OCI-LY3 (cell line): Measurements from ENCODE around the gene TPH2.

Source experiments
- H2AFZ ChIP-seq: fragments of 200-600, 300-600 bp; shearing (Covaris generic); 2 replicates; pipeline ENCODE4 v1.6.0; 2014; ENCODE audit warnings: antibody characterized with exemption, low read depth, low read length
- H3K27ac ChIP-seq: fragments of 200-600, 300-600 bp; sonication (generic); 2 replicates; pipeline ENCODE4 v1.5.1; 2014; ENCODE audit warnings: mild to moderate bottlenecking, low read length, moderate library complexity, mixed read lengths
- H3K27me3 ChIP-seq: fragments of 200-600, 300-600 bp; sonication (generic); 2 replicates; pipeline ENCODE4 v1.6.1; 2014; ENCODE audit warnings: low read depth, low read length, mixed read lengths
- H3K36me3 ChIP-seq: fragments of 200-600, 300-600 bp; sonication (generic); replicated peaks from 2 replicates; pipeline ENCODE3; 2014; ENCODE audit warnings: low read depth, low read length, mixed read lengths
- H3K4me1 ChIP-seq: fragments of 300-600, 200-600 bp; sonication (generic); 2 replicates; pipeline ENCODE4 v1.6.1; 2014; ENCODE audit warnings: low read length, mixed read lengths
- H3K4me2 ChIP-seq: fragments of 200-600, 300-600 bp; sonication (generic); 2 replicates; pipeline ENCODE4 v1.6.1; 2014; ENCODE audit warnings: low read length, mixed read lengths
- H3K4me3 ChIP-seq: fragments of 300-600, 200-600 bp; sonication (generic); 2 replicates; pipeline ENCODE4 v1.5.1; 2014; ENCODE audit warnings: antibody characterized with exemption, mild to moderate bottlenecking, low read length, moderate library complexity
- H3K79me2 ChIP-seq: fragments of 300-600, 200-600 bp; shearing (Covaris generic); 2 replicates; pipeline ENCODE4 v1.6.1; 2014; ENCODE audit warnings: mild to moderate bottlenecking, low read length, mixed read lengths
- H3K9ac ChIP-seq: fragments of 300-600, 200-600 bp; shearing (Covaris generic); 2 replicates; pipeline ENCODE4 v1.6.0; 2014; ENCODE audit warnings: mild to moderate bottlenecking, low read length, moderate library complexity
- H3K9me3 ChIP-seq: fragments of 200-600, 300-600 bp; shearing (Covaris generic); 2 replicates; pipeline ENCODE4 v1.6.1; 2014; ENCODE audit warnings: low read length, mixed read lengths; ENCODE audit not compliant: insufficient read depth
- H4K20me1 ChIP-seq: fragments of 200-600, 300-600 bp; sonication (generic); 2 replicates; pipeline ENCODE4 v1.6.1; 2016; ENCODE audit warnings: low read length, mixed read lengths; ENCODE audit not compliant: insufficient read depth
- EZH2phosphoT487 ChIP-seq: fragments of 200-600 bp; shearing (Covaris generic); IDR thresholded peaks from 2 replicates; pipeline ENCODE4 v1.6.1; 2018; ENCODE audit warnings: antibody characterized with exemption, mixed run types, low read depth
- TF ChIP-seq, protein P1 (sequence below): fragments of 200-600, 300-600 bp; sonication (generic); IDR thresholded peaks from 2 replicates; pipeline ENCODE4 v1.5.1; 2014; ENCODE audit warnings: antibody characterized with exemption, low read length, low read depth

TPH2 gene

DNA sequence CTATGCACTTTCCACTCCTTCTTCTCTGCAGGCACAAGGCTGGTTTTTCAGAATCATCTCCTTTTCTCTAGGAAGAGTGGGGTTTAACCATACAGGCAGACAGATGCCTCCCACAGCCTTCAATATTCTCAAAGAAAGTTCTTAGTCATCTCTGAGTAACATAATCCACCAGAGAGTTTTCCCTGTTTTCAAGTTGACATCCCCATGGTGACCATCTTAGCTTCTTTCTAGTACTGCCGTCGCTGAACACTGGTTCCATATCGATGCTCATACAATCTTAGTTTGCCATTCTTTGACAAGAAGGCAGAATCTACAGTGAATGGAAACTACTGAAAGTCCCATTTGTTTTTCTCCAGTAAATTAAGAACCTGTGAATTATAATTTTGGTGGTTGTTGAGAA lies 28.6 kb downstream of the TPH2 start:
- no peak overlapping the region for H3K9ac ChIP-seq
- no peak overlapping the region for H3K4me2 ChIP-seq
- H2AFZ ChIP-seq, result no peak overlapping the region
- no peaks in the 10 kb centered on the region for H3K4me1 ChIP-seq
- no peaks in the 10 kb centered on the region for H3K79me2 ChIP-seq
- no peaks in the 10 kb centered on the region for H4K20me1 ChIP-seq
- no peak overlapping the region for H3K4me3 ChIP-seq
- no peaks in the 10 kb centered on the region for H3K36me3 ChIP-seq
- H3K9me3 ChIP-seq, result no peaks in the 10 kb centered on the region
- H3K27me3 ChIP-seq, result 0 out of 2 replicates have a peak, but pooled peaks cover 3% of the 10 kb centered on the region
- H3K27ac ChIP-seq, result no peak overlapping the region
- TF ChIP-seq, protein P1, sequence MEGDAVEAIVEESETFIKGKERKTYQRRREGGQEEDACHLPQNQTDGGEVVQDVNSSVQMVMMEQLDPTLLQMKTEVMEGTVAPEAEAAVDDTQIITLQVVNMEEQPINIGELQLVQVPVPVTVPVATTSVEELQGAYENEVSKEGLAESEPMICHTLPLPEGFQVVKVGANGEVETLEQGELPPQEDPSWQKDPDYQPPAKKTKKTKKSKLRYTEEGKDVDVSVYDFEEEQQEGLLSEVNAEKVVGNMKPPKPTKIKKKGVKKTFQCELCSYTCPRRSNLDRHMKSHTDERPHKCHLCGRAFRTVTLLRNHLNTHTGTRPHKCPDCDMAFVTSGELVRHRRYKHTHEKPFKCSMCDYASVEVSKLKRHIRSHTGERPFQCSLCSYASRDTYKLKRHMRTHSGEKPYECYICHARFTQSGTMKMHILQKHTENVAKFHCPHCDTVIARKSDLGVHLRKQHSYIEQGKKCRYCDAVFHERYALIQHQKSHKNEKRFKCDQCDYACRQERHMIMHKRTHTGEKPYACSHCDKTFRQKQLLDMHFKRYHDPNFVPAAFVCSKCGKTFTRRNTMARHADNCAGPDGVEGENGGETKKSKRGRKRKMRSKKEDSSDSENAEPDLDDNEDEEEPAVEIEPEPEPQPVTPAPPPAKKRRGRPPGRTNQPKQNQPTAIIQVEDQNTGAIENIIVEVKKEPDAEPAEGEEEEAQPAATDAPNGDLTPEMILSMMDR, result no peak
- no peak for TF ChIP-seq EZH2phosphoT487

DNA sequence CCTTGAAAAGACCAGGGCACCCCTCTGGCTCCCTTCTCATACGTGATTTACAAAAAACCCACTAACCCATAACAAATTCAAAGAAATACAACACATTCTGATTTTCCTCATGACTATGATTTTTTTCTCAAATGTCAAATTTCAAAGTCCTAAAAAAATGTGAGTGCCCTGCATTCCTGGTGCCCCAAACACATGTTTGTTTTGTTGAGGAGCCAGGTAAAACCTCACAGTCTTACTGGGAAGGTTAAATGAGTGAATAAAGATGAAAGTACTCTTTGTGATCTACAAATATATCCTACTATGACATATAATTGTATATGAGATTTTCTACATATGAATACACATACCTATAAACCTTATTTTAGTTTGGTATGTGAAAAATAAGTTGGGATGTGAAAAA lies 30.7 kb downstream of the TPH2 start:
- no peaks in the 10 kb centered on the region for H3K79me2 ChIP-seq
- H3K9me3 ChIP-seq, result no peaks in the 10 kb centered on the region
- TF ChIP-seq, protein P1, result no peak
- TF ChIP-seq EZH2phosphoT487, result no peak
- H3K4me1 ChIP-seq, result no peaks in the 10 kb centered on the region
- no peak overlapping the region for H3K9ac ChIP-seq
- H3K4me2 ChIP-seq, result no peak overlapping the region
- H3K36me3 ChIP-seq, result no peaks in the 10 kb centered on the region
- H3K27me3 ChIP-seq, result 0 out of 2 replicates have a peak, but pooled peaks cover 3% of the 10 kb centered on the region
- H2AFZ ChIP-seq, result no peak overlapping the region
- H3K4me3 ChIP-seq, result no peak overlapping the region
- H4K20me1 ChIP-seq, result no peaks in the 10 kb centered on the region
- H3K27ac ChIP-seq, result no peak overlapping the region

DNA sequence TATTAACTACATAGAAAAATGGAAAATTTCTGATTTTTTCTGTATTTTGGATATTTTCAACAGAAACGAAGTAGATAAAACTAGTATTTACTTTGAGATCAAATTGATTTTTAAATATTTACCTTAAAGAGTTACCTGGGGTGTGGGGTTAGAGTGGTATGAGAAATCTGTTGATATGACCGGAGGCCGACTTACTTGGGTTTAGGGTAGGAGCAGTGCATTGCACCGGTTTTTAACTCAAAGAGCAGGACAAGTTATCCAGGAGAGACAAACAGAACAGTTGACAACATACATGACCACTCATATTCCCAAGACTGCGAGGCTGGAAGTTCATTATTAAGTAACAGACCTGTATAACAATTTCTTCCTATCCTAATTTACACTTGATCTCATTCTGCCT lies 31.4 kb downstream of the TPH2 start:
- no peaks in the 10 kb centered on the region for H4K20me1 ChIP-seq
- no peaks in the 10 kb centered on the region for H3K9me3 ChIP-seq

DNA sequence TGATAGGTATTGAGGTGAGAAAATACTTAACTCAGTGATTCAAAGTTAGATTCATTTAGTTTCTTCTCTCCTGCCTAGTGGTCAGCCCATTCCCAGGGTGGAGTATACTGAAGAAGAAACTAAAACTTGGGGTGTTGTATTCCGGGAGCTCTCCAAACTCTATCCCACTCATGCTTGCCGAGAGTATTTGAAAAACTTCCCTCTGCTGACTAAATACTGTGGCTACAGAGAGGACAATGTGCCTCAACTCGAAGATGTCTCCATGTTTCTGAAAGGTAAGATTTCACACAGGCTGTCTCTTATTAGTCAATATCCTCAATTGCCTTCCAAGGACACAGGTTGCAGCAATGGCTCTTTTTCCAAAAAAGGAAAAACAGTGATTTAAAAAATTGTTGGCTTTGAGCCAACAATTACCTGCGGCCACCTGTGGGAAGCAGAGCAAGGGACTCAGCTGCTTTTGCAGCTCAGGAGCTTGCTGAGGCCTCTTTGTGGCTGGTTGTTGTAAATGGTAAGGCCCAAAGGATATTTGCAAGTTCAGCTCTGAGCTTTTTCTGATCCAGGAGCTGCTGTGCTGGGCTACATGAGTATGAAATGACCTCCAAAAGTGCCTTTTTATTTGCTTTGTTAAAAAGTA lies 33.9 kb downstream of the TPH2 start:
- Histone ChIP-seq H3K9me3 (no peaks in the 10 kb centered on the region), H2AFZ (no peak overlapping the region), H3K9ac (no peak overlapping the region), H3K79me2 (no peaks in the 10 kb centered on the region), H3K4me1 (no peaks in the 10 kb centered on the region), H3K27ac (no peak overlapping the region), H3K4me3 (no peak overlapping the region), H4K20me1 (no peaks in the 10 kb centered on the region), H3K27me3 (0 out of 2 replicates have a peak, but pooled peaks cover 3% of the 10 kb centered on the region), H3K36me3 (no peaks in the 10 kb centered on the region), H3K4me2 (no peak overlapping the region)
- TF ChIP-seq, protein P1, result no peak

More for the DNA sequence above, 31.4 kb downstream of the TPH2 start:
- TF ChIP-seq EZH2phosphoT487, result no peak
- TF ChIP-seq, protein P1, result no peak
- no peaks in the 10 kb centered on the region for H3K79me2 ChIP-seq
- 0 out of 2 replicates have a peak, but pooled peaks cover 3% of the 10 kb centered on the region for H3K27me3 ChIP-seq
- H3K27ac ChIP-seq, result no peak overlapping the region
- no peak overlapping the region for H2AFZ ChIP-seq
- H3K9ac ChIP-seq, result no peak overlapping the region
- no peak overlapping the region for H3K4me3 ChIP-seq
- H3K36me3 ChIP-seq, result no peaks in the 10 kb centered on the region
- no peaks in the 10 kb centered on the region for H3K4me1 ChIP-seq
- H3K4me2 ChIP-seq, result no peak overlapping the region
